ENCODE data around the gene ELOVL6. TPM values are rescaled to one million over a fixed set of nuclear protein-coding genes. Genes with fewer than 3 reads are reported as not detected.

ELOVL6 gene
- total RNA-seq, 1 donor from 2014 or later = 25.5 TPM

- Histone ChIP-seq H3K36me3 (ENCODE audit: insufficient read depth, low read length) (no peaks in the 10 kb centered on the region), H2AFZ (ENCODE audit: low read depth, low read length) (no peak overlapping the region), H3K4me3 (ENCODE audit: insufficient read depth, low read depth, low read length) (no peak overlapping the region), H3K4me1 (ENCODE audit: insufficient read depth, low read length) (no peaks in the 10 kb centered on the region), H3K9me3 (ENCODE audit: insufficient read depth, low read depth, low read length) (no peaks in the 10 kb centered on the region), H3K27me3 (ENCODE audit: insufficient read depth, low read length) (no peaks in the 10 kb centered on the region), H3K4me2 (ENCODE audit: low read length) (no peak overlapping the region), H3K79me2 (ENCODE audit: insufficient read depth, low read length) (no peaks in the 10 kb centered on the region), H3K9ac (ENCODE audit: low read length) (no peak overlapping the region), H3K27ac (ENCODE audit: low read depth, low read length) (no peak overlapping the region), H4K20me1 (ENCODE audit: insufficient read depth, low read length) (peaks cover 3% of the 10 kb centered on the region)
- H3K4me1 Mint-ChIP-seq (ENCODE audit: low read depth, unreplicated experiment) = peaks cover 3% of the 10 kb centered on the region
- no peak overlapping the region for H3K27ac Mint-ChIP-seq (ENCODE audit: unreplicated experiment)
- H3K36me3 Mint-ChIP-seq (ENCODE audit: low read depth, unreplicated experiment) = peaks cover 5% of the 10 kb centered on the region
- H3K9me3 Mint-ChIP-seq (ENCODE audit: unreplicated experiment) = no peaks in the 10 kb centered on the region
- DNase-seq (ENCODE audit: low read depth) (no peak), FAIRE-seq (no peak)
- H3K4me3 Mint-ChIP-seq (ENCODE audit: unreplicated experiment) = no peak overlapping the region
- H3K27me3 Mint-ChIP-seq (ENCODE audit: low read depth, unreplicated experiment) = no peaks in the 10 kb centered on the region
- no peak for TF ChIP-seq EZH2 (IDR thresholded peaks at IDR 0.05; ENCODE audit: insufficient read depth, low read length)
- TF ChIP-seq CTCF (IDR thresholded peaks at IDR 0.05; ENCODE audit: insufficient read depth, low read depth, low read length) = no peak
Measured at GRCh38 chr4:110130576-110131358, 67.6 kb downstream of the ELOVL6 start.

- no peak overlapping the region for H3K9ac ChIP-seq (ENCODE audit: low read length)
- no peak for DNase-seq (ENCODE audit: low read depth)
- H3K4me3 Mint-ChIP-seq (ENCODE audit: unreplicated experiment) = no peak overlapping the region
- no peaks in the 10 kb centered on the region for H3K9me3 Mint-ChIP-seq (ENCODE audit: unreplicated experiment)
- TF ChIP-seq EZH2 (IDR thresholded peaks at IDR 0.05; ENCODE audit: insufficient read depth, low read length) (no peak), CTCF (IDR thresholded peaks at IDR 0.05; ENCODE audit: insufficient read depth, low read depth, low read length) (no peak)
- H2AFZ ChIP-seq (ENCODE audit: low read depth, low read length) = no peak overlapping the region
- no peaks in the 10 kb centered on the region for H3K36me3 ChIP-seq (ENCODE audit: insufficient read depth, low read length)
- no peak overlapping the region for H3K27ac ChIP-seq (ENCODE audit: low read depth, low read length)
- H3K36me3 Mint-ChIP-seq (ENCODE audit: low read depth, unreplicated experiment) = peaks cover 5% of the 10 kb centered on the region
- peaks cover 3% of the 10 kb centered on the region for H4K20me1 ChIP-seq (ENCODE audit: insufficient read depth, low read length)
- H3K27me3 ChIP-seq (ENCODE audit: insufficient read depth, low read length) = no peaks in the 10 kb centered on the region
- H3K4me2 ChIP-seq (ENCODE audit: low read length) = no peak overlapping the region
- no peak overlapping the region for H3K4me3 ChIP-seq (ENCODE audit: insufficient read depth, low read depth, low read length)
- H3K9me3 ChIP-seq (ENCODE audit: insufficient read depth, low read depth, low read length) = no peaks in the 10 kb centered on the region
- no peaks in the 10 kb centered on the region for H3K27me3 Mint-ChIP-seq (ENCODE audit: low read depth, unreplicated experiment)
- no peak overlapping the region for H3K27ac Mint-ChIP-seq (ENCODE audit: unreplicated experiment)
- no peaks in the 10 kb centered on the region for H3K4me1 ChIP-seq (ENCODE audit: insufficient read depth, low read length)
- no peaks in the 10 kb centered on the region for H3K4me1 Mint-ChIP-seq (ENCODE audit: low read depth, unreplicated experiment)
- H3K79me2 ChIP-seq (ENCODE audit: insufficient read depth, low read length) = no peaks in the 10 kb centered on the region
- no peak for FAIRE-seq
Measured at GRCh38 chr4:110129544-110129943, 68.9 kb downstream of the ELOVL6 start.

GRCh38 chr4:110128472-110128919, 69.9 kb downstream of the ELOVL6 start:
- no peaks in the 10 kb centered on the region for H3K79me2 ChIP-seq (ENCODE audit: insufficient read depth, low read length)
- peaks cover 8% of the 10 kb centered on the region for H3K36me3 Mint-ChIP-seq (ENCODE audit: low read depth, unreplicated experiment)
- no peak overlapping the region for H3K4me3 Mint-ChIP-seq (ENCODE audit: unreplicated experiment)
- TF ChIP-seq EZH2 (IDR thresholded peaks at IDR 0.05; ENCODE audit: insufficient read depth, low read length) = no peak
- DNase-seq (ENCODE audit: low read depth) (no peak), FAIRE-seq (no peak)
- no peaks in the 10 kb centered on the region for H3K4me1 Mint-ChIP-seq (ENCODE audit: low read depth, unreplicated experiment)
- no peak overlapping the region for H2AFZ ChIP-seq (ENCODE audit: low read depth, low read length)
- H3K9ac ChIP-seq (ENCODE audit: low read length) = no peak overlapping the region
- H3K4me2 ChIP-seq (ENCODE audit: low read length) = no peak overlapping the region
- H3K27ac Mint-ChIP-seq (ENCODE audit: unreplicated experiment) = no peak overlapping the region
- peaks cover 3% of the 10 kb centered on the region for H4K20me1 ChIP-seq (ENCODE audit: insufficient read depth, low read length)
- H3K27me3 ChIP-seq (ENCODE audit: insufficient read depth, low read length) = no peaks in the 10 kb centered on the region
- no peaks in the 10 kb centered on the region for H3K36me3 ChIP-seq (ENCODE audit: insufficient read depth, low read length)
- H3K9me3 Mint-ChIP-seq (ENCODE audit: unreplicated experiment) = no peaks in the 10 kb centered on the region
- no peak overlapping the region for H3K4me3 ChIP-seq (ENCODE audit: insufficient read depth, low read depth, low read length)
- no peaks in the 10 kb centered on the region for H3K27me3 Mint-ChIP-seq (ENCODE audit: low read depth, unreplicated experiment)
- H3K9me3 ChIP-seq (ENCODE audit: insufficient read depth, low read depth, low read length) = no peaks in the 10 kb centered on the region
- no peak overlapping the region for H3K27ac ChIP-seq (ENCODE audit: low read depth, low read length)
- H3K4me1 ChIP-seq (ENCODE audit: insufficient read depth, low read length) = no peaks in the 10 kb centered on the region
